GM23338 (cell line): ENCODE measurements around the gene CCDC57. TPM values are rescaled to one million over a fixed set of nuclear protein-coding genes. Genes with fewer than 3 reads are reported as not detected.

Experiments
- ATAC-seq: fragments of 200-7000 bp; cut with Tn5 transposase; 3 replicates; pipeline ENCODE4 v1.9.1; 2020
- DNase-seq: peaks from one replicate; pipeline ENCODE4 v3.0.0-alpha.2; 2015; ENCODE audit warnings: low spot score
- H2AFZ ChIP-seq: fragments of 200-600 bp; sonication (generic); 2 replicates; pipeline ENCODE4 v1.8.0; 2016; ENCODE audit warnings: antibody characterized with exemption, mild to moderate bottlenecking, moderate library complexity
- H3F3A ChIP-seq: fragments of 200-600 bp; sonication (generic); replicated peaks from 2 replicates; pipeline ENCODE4 v1.8.0; 2017; ENCODE audit warnings: antibody characterized with exemption, mixed run types, low read depth
- H3K27ac ChIP-seq: fragments of 200-600 bp; sonication (generic); 2 replicates; pipeline ENCODE4 v1.6.1; 2016; ENCODE audit warnings: low read depth
- H3K27me3 ChIP-seq: fragments of 200-600 bp; sonication (generic); 2 replicates; pipeline ENCODE4 v1.8.0; 2016; ENCODE audit warnings: mild to moderate bottlenecking, mixed run types, moderate library complexity; ENCODE audit not compliant: insufficient read depth
- H3K36me3 ChIP-seq: fragments of 200-600 bp; sonication (generic); 2 replicates; pipeline ENCODE4 v1.8.0; 2016; ENCODE audit warnings: mild to moderate bottlenecking; ENCODE audit not compliant: insufficient read depth
- H3K4me1 ChIP-seq: fragments of 200-600 bp; sonication (generic); 2 replicates; pipeline ENCODE4 v1.8.0; 2016; ENCODE audit warnings: mild to moderate bottlenecking, moderate library complexity; ENCODE audit not compliant: insufficient read depth
- H3K4me2 ChIP-seq: fragments of 200-600 bp; sonication (generic); 2 replicates; pipeline ENCODE4 v1.7.1; 2017; ENCODE audit warnings: mixed run types
- H3K4me3 ChIP-seq: fragments of 200-600 bp; sonication (generic); 2 replicates; pipeline ENCODE4 v1.6.1; 2016; ENCODE audit warnings: mixed run types
- H3K79me2 ChIP-seq: fragments of 200-600 bp; sonication (generic); replicated peaks from 2 replicates; pipeline ENCODE4 v1.8.0; 2017; ENCODE audit warnings: mild to moderate bottlenecking; ENCODE audit not compliant: insufficient read depth
- H3K9me2 ChIP-seq: fragments of 200-600 bp; sonication (generic); 2 replicates; pipeline ENCODE4 v1.8.0; 2017; ENCODE audit not compliant: insufficient read depth
- H4K20me1 ChIP-seq: fragments of 200-600 bp; sonication (generic); replicated peaks from 2 replicates; pipeline ENCODE4 v1.8.0; 2017; ENCODE audit warnings: mild to moderate bottlenecking; ENCODE audit not compliant: insufficient read depth
- H3K27ac Mint-ChIP-seq: 2 replicates; pipeline ENCODE4 v1.8.0; 2020; ENCODE audit warnings: inconsistent platforms, mild to moderate bottlenecking, moderate library complexity, mixed read lengths
- H3K27me3 Mint-ChIP-seq: 3 replicates; pipeline ENCODE4 v1.8.0; 2022; ENCODE audit warnings: low read depth, mild to moderate bottlenecking, moderate library complexity, mixed read lengths, inconsistent platforms; ENCODE audit not compliant: insufficient read depth, poor library complexity
- H3K36me3 Mint-ChIP-seq: 3 replicates; pipeline ENCODE4 v1.8.0; 2021; ENCODE audit warnings: low read depth, mild to moderate bottlenecking, inconsistent platforms, moderate library complexity, mixed read lengths
- H3K4me1 Mint-ChIP-seq: 3 replicates; pipeline ENCODE4 v1.8.0; 2020; ENCODE audit warnings: mild to moderate bottlenecking, inconsistent platforms, mixed read lengths
- H3K4me3 Mint-ChIP-seq: 3 replicates; pipeline ENCODE4 v1.8.0; 2021; ENCODE audit warnings: moderate library complexity, mild to moderate bottlenecking, inconsistent platforms, mixed read lengths
- H3K9me3 Mint-ChIP-seq: 3 replicates; pipeline ENCODE4 v1.8.0; 2020; ENCODE audit warnings: moderate library complexity, mild to moderate bottlenecking, inconsistent platforms, mixed read lengths
- CREB1 ChIP-seq: fragments of 250-450 bp; sonication (Bioruptor Pico); IDR thresholded peaks from 2 replicates; pipeline ENCODE4 v1.5.0; 2020; ENCODE audit warnings: low read depth, mild to moderate bottlenecking, moderate library complexity
- EZH2 ChIP-seq: fragments of 200-600 bp; sonication (generic); IDR thresholded peaks from one replicate; pipeline ENCODE4 v1.8.0; 2017; ENCODE audit warnings: antibody characterized with exemption, mild to moderate bottlenecking, low read depth; ENCODE audit not compliant: unreplicated experiment
- EZH2phosphoT487 ChIP-seq: fragments of 200-600 bp; sonication (generic); IDR thresholded peaks from one replicate; pipeline ENCODE4 v1.8.1; 2018; ENCODE audit warnings: antibody characterized with exemption; ENCODE audit not compliant: unreplicated experiment
- JUNB ChIP-seq: IDR thresholded peaks from one replicate; pipeline ENCODE4 v1.6.1; 2016; ENCODE audit warnings: antibody characterized with exemption; ENCODE audit not compliant: unreplicated experiment
- NANOG ChIP-seq: IDR thresholded peaks from 2 replicates; pipeline ENCODE4 v1.6.1; 2016; ENCODE audit warnings: antibody characterized with exemption, borderline replicate concordance
- POLR2AphosphoS5 ChIP-seq: IDR thresholded peaks from 2 replicates; pipeline ENCODE4 v1.6.1; 2016; ENCODE audit warnings: antibody characterized with exemption, low read depth
- STAT1 ChIP-seq: IDR thresholded peaks from one replicate; pipeline ENCODE4 v1.6.1; 2016; ENCODE audit warnings: antibody characterized with exemption; ENCODE audit not compliant: unreplicated experiment
- ZNF114 ChIP-seq: fragments of 250-450 bp; sonication (Bioruptor Pico); IDR thresholded peaks from 2 replicates; pipeline ENCODE4 v1.5.0; 2020; ENCODE audit warnings: mild to moderate bottlenecking, moderate library complexity
- ZNF331 ChIP-seq: fragments of 250-450 bp; sonication (Bioruptor Pico); IDR thresholded peaks from 2 replicates; pipeline ENCODE4 v1.5.0; 2020; ENCODE audit warnings: low read depth, mild to moderate bottlenecking, moderate library complexity
- polyA plus RNA-seq: library from polyadenylated mRNA; unstranded; fragments of >200 nt; fragmentation: Nextera tagmentation; extraction: Ambion mirVana; gene quantifications from 2 replicates; pipeline ENCODE4 v1.2.1, GENCODE V29; 2016
- total RNA-seq: library from RNA; depleted of rRNA; stranded (reverse); fragments of >200 nt; shearing (Covaris generic); gene quantifications from 2 replicates; pipeline ENCODE4 v1.2.3, GENCODE V29; 2014
- TF ChIP-seq, protein P1 (sequence below), 2 experiments: fragments of 200-600 bp in 1 of 2; sonication (generic) in 1 of 2; conservative IDR thresholded peaks; 2 replicates each; pipeline versions ENCODE4 v1.5.1 to v1.6.1; 2016 to 2017; ENCODE audit warnings: antibody characterized with exemption in 2 of 2, low read depth in 2 of 2, mild to moderate bottlenecking in 2 of 2, moderate library complexity in 1 of 2
- TF ChIP-seq, protein P2 (sequence below): IDR thresholded peaks from 2 replicates; pipeline ENCODE4 v1.6.1; 2016; ENCODE audit warnings: antibody characterized with exemption
- TF ChIP-seq, protein P3 (sequence below): IDR thresholded peaks from one replicate; pipeline ENCODE4 v1.6.1; 2018; ENCODE audit warnings: antibody characterized with exemption; ENCODE audit not compliant: unreplicated experiment
- TF ChIP-seq, protein P4 (sequence below): fragments of 250-450 bp; sonication (Bioruptor Pico); IDR thresholded peaks from 2 replicates; pipeline ENCODE4 v1.5.0; 2020; ENCODE audit warnings: mild to moderate bottlenecking, moderate library complexity

The CCDC57 gene
- total and polyA plus RNA-seq, 2 experiments from 2014 or later = 7.0 to 16.3 TPM

DNA sequence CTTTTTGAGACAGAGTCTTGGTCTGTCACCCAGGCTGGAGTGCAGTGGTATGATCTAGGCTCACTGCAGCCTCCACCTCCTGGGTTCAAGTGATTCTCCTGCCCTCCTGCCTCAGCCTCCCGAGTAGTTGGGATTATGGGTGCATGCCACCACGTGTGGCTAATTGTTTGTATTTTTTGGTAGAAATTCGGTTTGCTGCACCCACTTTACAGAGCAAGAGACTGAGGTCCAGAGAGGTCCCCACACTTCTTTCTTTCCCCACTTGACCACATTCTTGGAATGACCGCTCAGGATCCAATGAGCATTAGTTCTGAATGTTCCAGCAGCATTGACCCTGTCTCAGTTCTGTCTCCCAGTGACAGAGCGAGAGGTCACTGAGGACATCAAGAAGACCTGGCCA is 10.9 kb upstream of the CCDC57 start:
- Mint-ChIP-seq H3K4me3 (no peak overlapping the region), H3K36me3 (no peaks in the 10 kb centered on the region), H3K4me1 (no peaks in the 10 kb centered on the region; the same call in 2 of the 3 replicates), H3K27ac (no peak overlapping the region), H3K27me3 (peaks cover 28% of the 10 kb centered on the region), H3K9me3 (peaks cover 2% of the 10 kb centered on the region; the same call in 1 of the 3 replicates)
- H3K36me3 ChIP-seq = no peaks in the 10 kb centered on the region
- no peak overlapping the region for H3K4me2 ChIP-seq
- no peak overlapping the region for H2AFZ ChIP-seq
- H4K20me1 ChIP-seq = no peaks in the 10 kb centered on the region
- no peaks in the 10 kb centered on the region for H3F3A ChIP-seq
- H3K4me1 ChIP-seq = no peaks in the 10 kb centered on the region
- no peaks in the 10 kb centered on the region for H3K9me2 ChIP-seq
- ATAC-seq (no peak), DNase-seq (no peak)
- TF ChIP-seq, protein P1, sequence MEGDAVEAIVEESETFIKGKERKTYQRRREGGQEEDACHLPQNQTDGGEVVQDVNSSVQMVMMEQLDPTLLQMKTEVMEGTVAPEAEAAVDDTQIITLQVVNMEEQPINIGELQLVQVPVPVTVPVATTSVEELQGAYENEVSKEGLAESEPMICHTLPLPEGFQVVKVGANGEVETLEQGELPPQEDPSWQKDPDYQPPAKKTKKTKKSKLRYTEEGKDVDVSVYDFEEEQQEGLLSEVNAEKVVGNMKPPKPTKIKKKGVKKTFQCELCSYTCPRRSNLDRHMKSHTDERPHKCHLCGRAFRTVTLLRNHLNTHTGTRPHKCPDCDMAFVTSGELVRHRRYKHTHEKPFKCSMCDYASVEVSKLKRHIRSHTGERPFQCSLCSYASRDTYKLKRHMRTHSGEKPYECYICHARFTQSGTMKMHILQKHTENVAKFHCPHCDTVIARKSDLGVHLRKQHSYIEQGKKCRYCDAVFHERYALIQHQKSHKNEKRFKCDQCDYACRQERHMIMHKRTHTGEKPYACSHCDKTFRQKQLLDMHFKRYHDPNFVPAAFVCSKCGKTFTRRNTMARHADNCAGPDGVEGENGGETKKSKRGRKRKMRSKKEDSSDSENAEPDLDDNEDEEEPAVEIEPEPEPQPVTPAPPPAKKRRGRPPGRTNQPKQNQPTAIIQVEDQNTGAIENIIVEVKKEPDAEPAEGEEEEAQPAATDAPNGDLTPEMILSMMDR (conservative IDR thresholded peaks at IDR 0.05; ENCODE audit: low read depth in 2 of 2) = no peak
- TF ChIP-seq, protein P2, sequence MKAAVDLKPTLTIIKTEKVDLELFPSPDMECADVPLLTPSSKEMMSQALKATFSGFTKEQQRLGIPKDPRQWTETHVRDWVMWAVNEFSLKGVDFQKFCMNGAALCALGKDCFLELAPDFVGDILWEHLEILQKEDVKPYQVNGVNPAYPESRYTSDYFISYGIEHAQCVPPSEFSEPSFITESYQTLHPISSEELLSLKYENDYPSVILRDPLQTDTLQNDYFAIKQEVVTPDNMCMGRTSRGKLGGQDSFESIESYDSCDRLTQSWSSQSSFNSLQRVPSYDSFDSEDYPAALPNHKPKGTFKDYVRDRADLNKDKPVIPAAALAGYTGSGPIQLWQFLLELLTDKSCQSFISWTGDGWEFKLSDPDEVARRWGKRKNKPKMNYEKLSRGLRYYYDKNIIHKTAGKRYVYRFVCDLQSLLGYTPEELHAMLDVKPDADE = no peak
- TF ChIP-seq JUNB (no peak), ZNF114 (CRISPR knock-in tag) (no peak), ZNF331 (CRISPR knock-in tag) (no peak), CREB1 (CRISPR knock-in tag) (no peak), NANOG (no peak), EZH2 (no peak), STAT1 (no peak), POLR2AphosphoS5 (no peak), EZH2phosphoT487 (no peak)
- TF ChIP-seq, protein P3, sequence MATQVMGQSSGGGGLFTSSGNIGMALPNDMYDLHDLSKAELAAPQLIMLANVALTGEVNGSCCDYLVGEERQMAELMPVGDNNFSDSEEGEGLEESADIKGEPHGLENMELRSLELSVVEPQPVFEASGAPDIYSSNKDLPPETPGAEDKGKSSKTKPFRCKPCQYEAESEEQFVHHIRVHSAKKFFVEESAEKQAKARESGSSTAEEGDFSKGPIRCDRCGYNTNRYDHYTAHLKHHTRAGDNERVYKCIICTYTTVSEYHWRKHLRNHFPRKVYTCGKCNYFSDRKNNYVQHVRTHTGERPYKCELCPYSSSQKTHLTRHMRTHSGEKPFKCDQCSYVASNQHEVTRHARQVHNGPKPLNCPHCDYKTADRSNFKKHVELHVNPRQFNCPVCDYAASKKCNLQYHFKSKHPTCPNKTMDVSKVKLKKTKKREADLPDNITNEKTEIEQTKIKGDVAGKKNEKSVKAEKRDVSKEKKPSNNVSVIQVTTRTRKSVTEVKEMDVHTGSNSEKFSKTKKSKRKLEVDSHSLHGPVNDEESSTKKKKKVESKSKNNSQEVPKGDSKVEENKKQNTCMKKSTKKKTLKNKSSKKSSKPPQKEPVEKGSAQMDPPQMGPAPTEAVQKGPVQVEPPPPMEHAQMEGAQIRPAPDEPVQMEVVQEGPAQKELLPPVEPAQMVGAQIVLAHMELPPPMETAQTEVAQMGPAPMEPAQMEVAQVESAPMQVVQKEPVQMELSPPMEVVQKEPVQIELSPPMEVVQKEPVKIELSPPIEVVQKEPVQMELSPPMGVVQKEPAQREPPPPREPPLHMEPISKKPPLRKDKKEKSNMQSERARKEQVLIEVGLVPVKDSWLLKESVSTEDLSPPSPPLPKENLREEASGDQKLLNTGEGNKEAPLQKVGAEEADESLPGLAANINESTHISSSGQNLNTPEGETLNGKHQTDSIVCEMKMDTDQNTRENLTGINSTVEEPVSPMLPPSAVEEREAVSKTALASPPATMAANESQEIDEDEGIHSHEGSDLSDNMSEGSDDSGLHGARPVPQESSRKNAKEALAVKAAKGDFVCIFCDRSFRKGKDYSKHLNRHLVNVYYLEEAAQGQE = no peak
- TF ChIP-seq, protein P4, sequence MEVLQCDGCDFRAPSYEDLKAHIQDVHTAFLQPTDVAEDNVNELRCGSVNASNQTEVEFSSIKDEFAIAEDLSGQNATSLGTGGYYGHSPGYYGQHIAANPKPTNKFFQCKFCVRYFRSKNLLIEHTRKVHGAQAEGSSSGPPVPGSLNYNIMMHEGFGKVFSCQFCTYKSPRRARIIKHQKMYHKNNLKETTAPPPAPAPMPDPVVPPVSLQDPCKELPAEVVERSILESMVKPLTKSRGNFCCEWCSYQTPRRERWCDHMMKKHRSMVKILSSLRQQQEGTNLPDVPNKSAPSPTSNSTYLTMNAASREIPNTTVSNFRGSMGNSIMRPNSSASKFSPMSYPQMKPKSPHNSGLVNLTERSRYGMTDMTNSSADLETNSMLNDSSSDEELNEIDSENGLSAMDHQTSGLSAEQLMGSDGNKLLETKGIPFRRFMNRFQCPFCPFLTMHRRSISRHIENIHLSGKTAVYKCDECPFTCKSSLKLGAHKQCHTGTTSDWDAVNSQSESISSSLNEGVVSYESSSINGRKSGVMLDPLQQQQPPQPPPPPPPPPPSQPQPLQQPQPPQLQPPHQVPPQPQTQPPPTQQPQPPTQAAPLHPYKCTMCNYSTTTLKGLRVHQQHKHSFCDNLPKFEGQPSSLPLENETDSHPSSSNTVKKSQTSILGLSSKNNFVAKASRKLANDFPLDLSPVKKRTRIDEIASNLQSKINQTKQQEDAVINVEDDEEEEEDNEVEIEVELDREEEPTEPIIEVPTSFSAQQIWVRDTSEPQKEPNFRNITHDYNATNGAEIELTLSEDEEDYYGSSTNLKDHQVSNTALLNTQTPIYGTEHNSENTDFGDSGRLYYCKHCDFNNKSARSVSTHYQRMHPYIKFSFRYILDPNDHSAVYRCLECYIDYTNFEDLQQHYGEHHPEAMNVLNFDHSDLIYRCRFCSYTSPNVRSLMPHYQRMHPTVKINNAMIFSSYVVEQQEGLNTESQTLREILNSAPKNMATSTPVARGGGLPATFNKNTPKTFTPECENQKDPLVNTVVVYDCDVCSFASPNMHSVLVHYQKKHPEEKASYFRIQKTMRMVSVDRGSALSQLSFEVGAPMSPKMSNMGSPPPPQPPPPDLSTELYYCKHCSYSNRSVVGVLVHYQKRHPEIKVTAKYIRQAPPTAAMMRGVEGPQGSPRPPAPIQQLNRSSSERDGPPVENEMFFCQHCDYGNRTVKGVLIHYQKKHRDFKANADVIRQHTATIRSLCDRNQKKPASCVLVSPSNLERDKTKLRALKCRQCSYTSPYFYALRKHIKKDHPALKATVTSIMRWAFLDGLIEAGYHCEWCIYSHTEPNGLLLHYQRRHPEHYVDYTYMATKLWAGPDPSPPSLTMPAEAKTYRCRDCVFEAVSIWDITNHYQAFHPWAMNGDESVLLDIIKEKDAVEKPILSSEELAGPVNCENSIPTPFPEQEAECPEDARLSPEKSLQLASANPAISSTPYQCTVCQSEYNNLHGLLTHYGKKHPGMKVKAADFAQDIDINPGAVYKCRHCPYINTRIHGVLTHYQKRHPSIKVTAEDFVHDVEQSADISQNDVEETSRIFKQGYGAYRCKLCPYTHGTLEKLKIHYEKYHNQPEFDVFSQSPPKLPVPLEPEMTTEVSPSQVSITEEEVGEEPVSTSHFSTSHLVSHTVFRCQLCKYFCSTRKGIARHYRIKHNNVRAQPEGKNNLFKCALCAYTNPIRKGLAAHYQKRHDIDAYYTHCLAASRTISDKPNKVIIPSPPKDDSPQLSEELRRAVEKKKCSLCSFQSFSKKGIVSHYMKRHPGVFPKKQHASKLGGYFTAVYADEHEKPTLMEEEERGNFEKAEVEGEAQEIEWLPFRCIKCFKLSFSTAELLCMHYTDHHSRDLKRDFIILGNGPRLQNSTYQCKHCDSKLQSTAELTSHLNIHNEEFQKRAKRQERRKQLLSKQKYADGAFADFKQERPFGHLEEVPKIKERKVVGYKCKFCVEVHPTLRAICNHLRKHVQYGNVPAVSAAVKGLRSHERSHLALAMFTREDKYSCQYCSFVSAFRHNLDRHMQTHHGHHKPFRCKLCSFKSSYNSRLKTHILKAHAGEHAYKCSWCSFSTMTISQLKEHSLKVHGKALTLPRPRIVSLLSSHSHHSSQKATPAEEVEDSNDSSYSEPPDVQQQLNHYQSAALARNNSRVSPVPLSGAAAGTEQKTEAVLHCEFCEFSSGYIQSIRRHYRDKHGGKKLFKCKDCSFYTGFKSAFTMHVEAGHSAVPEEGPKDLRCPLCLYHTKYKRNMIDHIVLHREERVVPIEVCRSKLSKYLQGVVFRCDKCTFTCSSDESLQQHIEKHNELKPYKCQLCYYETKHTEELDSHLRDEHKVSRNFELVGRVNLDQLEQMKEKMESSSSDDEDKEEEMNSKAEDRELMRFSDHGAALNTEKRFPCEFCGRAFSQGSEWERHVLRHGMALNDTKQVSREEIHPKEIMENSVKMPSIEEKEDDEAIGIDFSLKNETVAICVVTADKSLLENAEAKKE (CRISPR knock-in tag) = no peak
- no peaks in the 10 kb centered on the region for H3K79me2 ChIP-seq
- H3K27ac ChIP-seq = no peak overlapping the region
- no peak overlapping the region for H3K4me3 ChIP-seq
- peaks cover 22% of the 10 kb centered on the region for H3K27me3 ChIP-seq
